ENCODE measurements around the gene RABEP1. TPM values are rescaled to one million over a fixed set of nuclear protein-coding genes. Genes with fewer than 3 reads are reported as not detected.

Gene RABEP1
- polyA plus RNA-seq, 3 donors, result 12.7 to 19.1 (median 13.7) TPM

DNA sequence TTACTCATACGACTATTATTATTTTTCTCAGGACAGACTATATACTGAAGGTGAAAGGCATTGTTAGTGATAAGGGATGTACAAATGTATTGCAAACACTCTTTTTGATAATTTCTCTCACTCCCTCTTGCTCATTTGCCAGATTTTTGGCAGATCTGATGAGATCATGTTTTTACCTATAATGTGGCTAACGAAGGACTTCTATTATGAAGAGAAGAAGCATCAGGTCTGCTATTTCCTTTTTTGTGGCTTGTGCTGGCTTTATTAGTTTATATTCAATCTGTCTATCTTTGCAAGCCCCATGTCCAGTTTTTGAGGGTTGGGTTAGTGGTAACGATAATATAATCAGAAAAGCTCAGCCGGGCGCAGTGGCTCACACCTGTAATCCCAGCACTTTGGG is 25.0 kb upstream of the RABEP1 start:
- no peaks in the 10 kb centered on the region for H3K36me3 ChIP-seq (replicated peaks in 1 of 2; ENCODE audit: control insufficient read depth in 1 of 2, insufficient read depth in 2 of 2, low read length in 2 of 2)
- no peak overlapping the region for H3K4me3 ChIP-seq (replicated peaks in 1 of 3; ENCODE audit: low read depth in 2 of 3, low read length in 3 of 3)
- Mint-ChIP-seq H3K27me3 (ENCODE audit: low read depth in 3 of 3) (peaks cover 0 to 5% (median 0%) of the 10 kb centered on the region in 3 donors), H3K36me3 (peaks cover 0 to 4% of the 10 kb centered on the region in 2 donors), H3K4me1 (peaks cover 17% of the 10 kb centered on the region), H3K4me3 (no peak overlapping the region), H3K9me3 (peaks cover 0 to 2% (median 0%) of the 10 kb centered on the region in 7 donors), H3K27ac (no peak overlapping the region)
- peaks cover 15 to 16% of the 10 kb centered on the region in 2 donors for H3K4me1 ChIP-seq (ENCODE audit: control insufficient read depth in 1 of 2, insufficient read depth in 2 of 2, low read length in 2 of 2)
- H3K79me2 ChIP-seq (ENCODE audit: insufficient read depth, low read length), result no peaks in the 10 kb centered on the region
- no peak overlapping the region for H3K4me2 ChIP-seq (replicated peaks; ENCODE audit: extremely low read depth, low read length, poor library complexity, severe bottlenecking)
- no peaks in the 10 kb centered on the region for H3K9me3 ChIP-seq (replicated peaks in 1 of 2; ENCODE audit: control insufficient read depth in 1 of 2, insufficient read depth in 1 of 2, low read length in 2 of 2)
- no peaks in the 10 kb centered on the region for H3K27me3 ChIP-seq (ENCODE audit: control insufficient read depth in 2 of 2, insufficient read depth in 2 of 2, low read length in 2 of 2)
- TF ChIP-seq, protein P1, sequence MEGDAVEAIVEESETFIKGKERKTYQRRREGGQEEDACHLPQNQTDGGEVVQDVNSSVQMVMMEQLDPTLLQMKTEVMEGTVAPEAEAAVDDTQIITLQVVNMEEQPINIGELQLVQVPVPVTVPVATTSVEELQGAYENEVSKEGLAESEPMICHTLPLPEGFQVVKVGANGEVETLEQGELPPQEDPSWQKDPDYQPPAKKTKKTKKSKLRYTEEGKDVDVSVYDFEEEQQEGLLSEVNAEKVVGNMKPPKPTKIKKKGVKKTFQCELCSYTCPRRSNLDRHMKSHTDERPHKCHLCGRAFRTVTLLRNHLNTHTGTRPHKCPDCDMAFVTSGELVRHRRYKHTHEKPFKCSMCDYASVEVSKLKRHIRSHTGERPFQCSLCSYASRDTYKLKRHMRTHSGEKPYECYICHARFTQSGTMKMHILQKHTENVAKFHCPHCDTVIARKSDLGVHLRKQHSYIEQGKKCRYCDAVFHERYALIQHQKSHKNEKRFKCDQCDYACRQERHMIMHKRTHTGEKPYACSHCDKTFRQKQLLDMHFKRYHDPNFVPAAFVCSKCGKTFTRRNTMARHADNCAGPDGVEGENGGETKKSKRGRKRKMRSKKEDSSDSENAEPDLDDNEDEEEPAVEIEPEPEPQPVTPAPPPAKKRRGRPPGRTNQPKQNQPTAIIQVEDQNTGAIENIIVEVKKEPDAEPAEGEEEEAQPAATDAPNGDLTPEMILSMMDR (IDR thresholded peaks at IDR 0.05), result no peak
- no peaks in the 10 kb centered on the region for H4K20me1 ChIP-seq (ENCODE audit: insufficient read depth, low read length)
- WGBS (ENCODE audit: insufficient coverage), result 67% methylated on average over 1 of the region's 5 CpGs
- no peak overlapping the region for H3K9ac ChIP-seq (ENCODE audit: insufficient read depth, low read length, poor library complexity, severe bottlenecking)
- DNase-seq, result no peak
- H2AFZ ChIP-seq (ENCODE audit: insufficient read depth, low read depth, low read length, poor library complexity, severe bottlenecking), result no peak overlapping the region
- intact Hi-C loops (cut with micrococcal nuclease), result no loop called here
- no peak overlapping the region for H3K27ac ChIP-seq (ENCODE audit: low read depth in 1 of 2, low read length in 2 of 2)

DNA sequence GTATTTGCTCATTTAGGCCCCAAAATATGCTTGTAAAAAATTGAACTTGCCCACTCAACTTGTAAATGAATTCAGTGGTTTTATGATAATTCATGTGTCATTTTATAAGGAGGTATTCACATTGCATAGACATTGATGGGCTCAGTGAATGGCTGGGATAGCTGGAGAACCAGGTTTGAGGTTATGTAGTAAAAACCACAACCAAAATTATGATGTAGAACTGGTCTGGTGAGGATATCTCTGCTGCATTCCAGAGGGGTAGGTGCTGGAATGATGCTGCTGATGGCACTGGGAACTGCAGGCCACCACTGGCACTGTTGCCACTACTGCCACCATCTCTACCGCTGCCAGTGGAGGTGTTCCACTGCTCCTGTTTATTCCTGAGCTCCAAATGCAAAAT is 21.5 kb upstream of the RABEP1 start:
- Histone ChIP-seq H3K79me2 (ENCODE audit: insufficient read depth, low read length) (no peaks in the 10 kb centered on the region), H4K20me1 (ENCODE audit: insufficient read depth, low read length) (no peaks in the 10 kb centered on the region), H3K27ac (ENCODE audit: low read depth in 1 of 2, low read length in 2 of 2) (no peak overlapping the region), H3K9ac (ENCODE audit: insufficient read depth, low read length, poor library complexity, severe bottlenecking) (no peak overlapping the region), H2AFZ (ENCODE audit: insufficient read depth, low read depth, low read length, poor library complexity, severe bottlenecking) (no peak overlapping the region), H3K9me3 (replicated peaks in 1 of 2; ENCODE audit: control insufficient read depth in 1 of 2, insufficient read depth in 1 of 2, low read length in 2 of 2) (no peaks in the 10 kb centered on the region), H3K27me3 (ENCODE audit: control insufficient read depth in 2 of 2, insufficient read depth in 2 of 2, low read length in 2 of 2) (no peaks in the 10 kb centered on the region), H3K4me2 (replicated peaks; ENCODE audit: extremely low read depth, low read length, poor library complexity, severe bottlenecking) (no peak overlapping the region), H3K4me1 (ENCODE audit: control insufficient read depth in 1 of 2, insufficient read depth in 2 of 2, low read length in 2 of 2) (peaks cover 0 to 2% of the 10 kb centered on the region in 2 donors), H3K36me3 (replicated peaks in 1 of 2; ENCODE audit: control insufficient read depth in 1 of 2, insufficient read depth in 2 of 2, low read length in 2 of 2) (no peaks in the 10 kb centered on the region), H3K4me3 (replicated peaks in 1 of 3; ENCODE audit: low read depth in 2 of 3, low read length in 3 of 3) (no peak overlapping the region)
- Mint-ChIP-seq H3K36me3 (no peaks in the 10 kb centered on the region), H3K27me3 (ENCODE audit: low read depth in 3 of 3) (no peaks in the 10 kb centered on the region), H3K9me3 (peaks cover 0 to 2% (median 0%) of the 10 kb centered on the region in 7 donors), H3K4me3 (no peak overlapping the region), H3K4me1 (peaks cover 1% of the 10 kb centered on the region), H3K27ac (no peak overlapping the region)
- TF ChIP-seq, protein P1 (IDR thresholded peaks at IDR 0.05), result no peak
- intact Hi-C loops (cut with micrococcal nuclease), result no loop called here
- 100% methylated on average over 1 of the region's 1 CpG for WGBS (ENCODE audit: insufficient coverage)
- no peak for DNase-seq
